Fibroblast of pulmonary artery (primary cell): ENCODE measurements around the gene TBCC.
"Not testable (repeated sequence)": the region's sequence is repeated elsewhere in the genome, so short reads cannot be mapped to it uniquely, and the experiment has no call there.

Source experiments
- DNase-seq: peaks from one replicate; pipeline ENCODE4 v3.0.0-alpha.2; 2010; ENCODE audit warnings: low read depth
- H3K4me3 ChIP-seq: replicated peaks from 2 replicates; pipeline ENCODE4 v1.5.1; 2011; ENCODE audit warnings: low read depth, mild to moderate bottlenecking, control low read depth, low read length, moderate library complexity
- CTCF ChIP-seq: IDR thresholded peaks from 2 replicates; pipeline ENCODE4 v1.5.1; 2011; ENCODE audit warnings: mild to moderate bottlenecking, control low read depth, low read length, inconsistent platforms; ENCODE audit errors: missing control alignments

The TBCC gene

GRCh38 chr6:42707595-42707994 lies 38.3 kb downstream of the TBCC start:
- no peak overlapping the region for H3K4me3 ChIP-seq
- DNase-seq, result no peak
- no peak for TF ChIP-seq CTCF

- no peak for DNase-seq
- H3K4me3 ChIP-seq, result no peak overlapping the region
- no peak for TF ChIP-seq CTCF
Measured at GRCh38 chr6:42704937-42705374, 40.9 kb downstream of the TBCC start.

GRCh38 chr6:42704251-42704936 lies 41.5 kb downstream of the TBCC start:
- TF ChIP-seq CTCF, result no peak
- no peak for DNase-seq
- no peak overlapping the region for H3K4me3 ChIP-seq

GRCh38 chr6:42702786-42703185 lies 43.1 kb downstream of the TBCC start:
- DNase-seq, H3K4me3 ChIP-seq: not testable (repeated sequence)

- peak; percentile 62 for DNase-seq
- no peak overlapping the region for H3K4me3 ChIP-seq
- TF ChIP-seq CTCF, result no peak
Measured at GRCh38 chr6:42702200-42702599, 43.7 kb downstream of the TBCC start.

GRCh38 chr6:42698217-42698616 lies 47.7 kb downstream of the TBCC start:
- no peak for TF ChIP-seq CTCF
- no peak overlapping the region for H3K4me3 ChIP-seq
- DNase-seq, result no peak

- no peak for TF ChIP-seq CTCF
- no peak overlapping the region for H3K4me3 ChIP-seq
- DNase-seq, result no peak
Measured at GRCh38 chr6:42697268-42697655, 48.6 kb downstream of the TBCC start.
